GM12875 (cell line): Measurements from ENCODE around the gene CDC5L.

Source experiments
- H3K4me3 ChIP-seq: one replicate; pipeline ENCODE4 v1.5.1; 2011; ENCODE audit warnings: low read depth, low read length, control low read depth
- TF ChIP-seq, protein P1 (sequence below): IDR thresholded peaks from 2 replicates; pipeline ENCODE4 v1.5.1; 2011; ENCODE audit warnings: low read depth, mild to moderate bottlenecking, control low read depth, inconsistent platforms, low read length, moderate library complexity, borderline replicate concordance; ENCODE audit not compliant: insufficient read depth

The CDC5L gene

GRCh38 chr6:44411141-44411540 is 23.6 kb downstream of the CDC5L start:
- TF ChIP-seq, protein P1, sequence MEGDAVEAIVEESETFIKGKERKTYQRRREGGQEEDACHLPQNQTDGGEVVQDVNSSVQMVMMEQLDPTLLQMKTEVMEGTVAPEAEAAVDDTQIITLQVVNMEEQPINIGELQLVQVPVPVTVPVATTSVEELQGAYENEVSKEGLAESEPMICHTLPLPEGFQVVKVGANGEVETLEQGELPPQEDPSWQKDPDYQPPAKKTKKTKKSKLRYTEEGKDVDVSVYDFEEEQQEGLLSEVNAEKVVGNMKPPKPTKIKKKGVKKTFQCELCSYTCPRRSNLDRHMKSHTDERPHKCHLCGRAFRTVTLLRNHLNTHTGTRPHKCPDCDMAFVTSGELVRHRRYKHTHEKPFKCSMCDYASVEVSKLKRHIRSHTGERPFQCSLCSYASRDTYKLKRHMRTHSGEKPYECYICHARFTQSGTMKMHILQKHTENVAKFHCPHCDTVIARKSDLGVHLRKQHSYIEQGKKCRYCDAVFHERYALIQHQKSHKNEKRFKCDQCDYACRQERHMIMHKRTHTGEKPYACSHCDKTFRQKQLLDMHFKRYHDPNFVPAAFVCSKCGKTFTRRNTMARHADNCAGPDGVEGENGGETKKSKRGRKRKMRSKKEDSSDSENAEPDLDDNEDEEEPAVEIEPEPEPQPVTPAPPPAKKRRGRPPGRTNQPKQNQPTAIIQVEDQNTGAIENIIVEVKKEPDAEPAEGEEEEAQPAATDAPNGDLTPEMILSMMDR, result no peak

DNA sequence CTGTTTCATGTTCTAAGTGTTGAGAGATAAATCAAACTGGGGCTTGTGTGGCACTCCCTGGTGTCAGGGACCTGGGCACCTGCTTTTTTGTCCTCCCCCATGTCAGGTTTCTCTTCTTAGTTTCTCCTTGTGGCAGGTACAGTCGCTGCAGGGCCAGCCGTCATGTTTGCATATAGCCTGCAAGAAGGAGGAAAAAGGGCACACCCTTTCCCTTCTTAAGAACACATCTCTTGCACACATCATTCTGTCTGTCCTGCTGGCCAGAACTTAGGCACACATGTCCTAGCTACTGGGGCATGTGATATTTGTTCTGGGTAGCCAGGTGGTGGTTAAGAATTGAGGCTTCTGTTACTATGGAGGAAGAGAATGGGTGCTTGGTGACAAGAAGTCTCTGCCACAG is 27.9 kb downstream of the CDC5L start:
- H3K4me3 ChIP-seq, result no peak overlapping the region
- TF ChIP-seq, protein P1, result no peak

More at GRCh38 chr6:44411141-44411540, 23.6 kb downstream of the CDC5L start:
- no peak overlapping the region for H3K4me3 ChIP-seq

GRCh38 chr6:44415873-44416502 is 28.5 kb downstream of the CDC5L start:
- no peak overlapping the region for H3K4me3 ChIP-seq
- TF ChIP-seq, protein P1, result no peak

- no peak overlapping the region for H3K4me3 ChIP-seq
- TF ChIP-seq, protein P1, result no peak
These were observed 35.0 kb downstream of the CDC5L start for GRCh38 chr6:44422531-44422930.

DNA sequence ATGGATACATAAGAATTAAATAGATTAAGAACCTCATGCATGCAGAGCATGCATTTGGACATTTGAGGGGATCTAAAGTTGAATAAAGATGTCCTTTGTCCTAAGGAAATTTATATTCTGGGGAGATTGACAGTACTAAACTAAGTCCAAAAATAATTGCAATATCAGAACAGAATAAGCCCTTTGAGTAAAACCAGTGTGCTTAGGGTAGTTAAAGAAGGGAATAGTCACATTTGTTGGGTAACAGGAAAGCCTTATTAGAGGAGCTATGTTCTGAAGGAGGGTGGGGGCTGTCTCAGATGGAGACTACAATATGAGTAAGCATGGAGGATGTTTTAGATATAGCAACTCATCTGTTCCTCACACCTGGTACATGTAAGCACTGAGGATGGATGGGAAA is 35.8 kb downstream of the CDC5L start:
- TF ChIP-seq, protein P1, result no peak

GRCh38 chr6:44425951-44426350 is 38.4 kb downstream of the CDC5L start:
- H3K4me3 ChIP-seq, result no peak overlapping the region
- TF ChIP-seq, protein P1, result no peak

More for the DNA sequence above, 35.8 kb downstream of the CDC5L start:
- H3K4me3 ChIP-seq, result no peak overlapping the region

DNA sequence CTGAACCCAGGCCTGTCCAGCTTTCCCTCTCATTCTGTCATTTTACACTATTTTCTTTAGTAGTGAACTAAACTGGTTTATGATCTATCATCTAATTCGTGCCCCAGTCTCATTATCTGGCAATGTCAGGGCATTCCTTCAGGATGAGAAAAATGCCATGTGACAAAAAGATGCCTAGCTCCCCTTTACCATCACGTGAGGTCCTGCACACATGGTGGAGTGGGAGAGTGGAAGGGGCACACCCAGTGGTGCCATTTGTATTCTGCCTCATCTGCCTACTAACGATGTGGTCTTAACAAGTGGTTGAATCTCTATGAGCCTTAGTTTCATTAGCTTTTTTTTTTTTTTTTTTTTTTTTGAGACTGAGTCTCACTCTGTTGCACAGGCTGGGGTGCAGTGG is 41.2 kb downstream of the CDC5L start:
- no peak overlapping the region for H3K4me3 ChIP-seq
- TF ChIP-seq, protein P1, result no peak
